Esophagus squamous epithelium (tissue), 5 donors: Measurements from ENCODE around the gene IL31. TPM values are rescaled to one million over a fixed set of nuclear protein-coding genes. Genes with fewer than 3 reads are reported as not detected.

ENCODE experiments used
- DNase-seq: peaks from one replicate; lab custom pipeline; 2025; lab: John Stamatoyannopoulos, UW
- H3K27ac ChIP-seq, 4 donors: fragments of 200-600 bp; sonication (generic); one replicate each; pipeline ENCODE4 v1.5.1; 2016 to 2019; ENCODE audit warnings: mild to moderate bottlenecking in 1 of 4
- H3K27me3 ChIP-seq, 4 donors: fragments of 200-600 bp; sonication (generic); 1 replicate in 3 of 4; 2 replicates in 1 of 4; pipeline versions ENCODE4 v1.5.1 to v1.6.0; 2017 to 2021; ENCODE audit warnings: antibody characterized with exemption in 1 of 4
- H3K36me3 ChIP-seq, 3 donors: fragments of 200-600 bp; sonication (generic); one replicate each; pipeline ENCODE4 v1.5.1; 2016 to 2019
- H3K4me1 ChIP-seq, 3 donors: fragments of 200-600 bp; sonication (generic); one replicate each; pipeline ENCODE4 v1.5.1; 2017 to 2019
- H3K4me3 ChIP-seq, 4 donors: fragments of 200-600 bp; sonication (generic); 1 replicate in 3 of 4; 2 replicates in 1 of 4; pipeline ENCODE4 v1.5.1; 2016 to 2019; ENCODE audit warnings: mild to moderate bottlenecking in 2 of 4, moderate library complexity in 1 of 4
- H3K9me3 ChIP-seq, 3 donors: fragments of 200-600 bp; sonication (generic); one replicate each; pipeline ENCODE4 v1.5.1; 2016 to 2019
- POLR2A ChIP-seq, 4 donors: fragments of 450-650 bp; IDR thresholded peaks; one replicate each; pipeline ENCODE4 v1.6.1; 2017; ENCODE audit warnings: antibody characterized with exemption in 4 of 4, mild to moderate bottlenecking in 4 of 4, moderate library complexity in 3 of 4
- WGBS, 2 donors: methylation state at CpG; one replicate each; pipeline ENCODE4 v1.1.5; 2018; 5-methylcytosine and 5-hydroxymethylcytosine counted together
- intact Hi-C: fragments of 100-400 bp; cut with DNase I; formaldehyde crosslinking; loops from one replicate; pipeline ENCODE4 v1.15.0; 2022
- total RNA-seq, 4 donors: library from RNA; depleted of rRNA; stranded (reverse); fragments of >200 nt; gene quantifications; one replicate each; pipeline ENCODE4 v1.1.0, GENCODE V29; 2016
- TF ChIP-seq, protein P1 (sequence below), 6 experiments: fragments of 450-650 bp in 4 of 6; fragments of 200-600 bp in 2 of 6; sonication (generic) in 2 of 6; IDR thresholded peaks; one replicate each; pipeline ENCODE4 v1.5.1; 2016 to 2019; ENCODE audit warnings: antibody characterized with exemption in 6 of 6, mild to moderate bottlenecking in 4 of 6, moderate library complexity in 4 of 6
- donor health status: DM: yes; HTN: yes; CAD: no.

Gene IL31
- total RNA-seq, 4 donors from 2014 or later, result not detected

DNA sequence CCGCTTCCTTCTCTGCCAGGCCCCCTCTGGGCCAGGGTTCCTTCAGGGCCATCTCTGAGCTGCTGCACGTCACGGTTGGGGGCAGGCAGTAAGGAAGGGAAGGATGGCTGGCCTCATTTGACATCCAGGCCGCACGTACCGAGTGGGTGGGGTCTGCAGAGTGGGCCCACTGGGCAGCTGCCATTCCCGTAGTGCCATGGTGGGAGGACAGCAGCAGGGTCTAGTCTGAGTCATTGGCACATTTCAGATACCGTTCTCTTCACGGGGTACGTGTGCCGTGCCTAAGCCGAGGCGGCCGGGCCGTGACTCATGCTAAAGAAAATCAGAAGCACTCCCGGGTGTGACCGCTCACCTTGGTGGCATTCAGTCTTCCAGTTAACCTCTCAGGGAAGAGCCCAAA lies 43.9 kb downstream of the IL31 start:
- no peaks in the 10 kb centered on the region for H3K9me3 ChIP-seq
- TF ChIP-seq, protein P1, sequence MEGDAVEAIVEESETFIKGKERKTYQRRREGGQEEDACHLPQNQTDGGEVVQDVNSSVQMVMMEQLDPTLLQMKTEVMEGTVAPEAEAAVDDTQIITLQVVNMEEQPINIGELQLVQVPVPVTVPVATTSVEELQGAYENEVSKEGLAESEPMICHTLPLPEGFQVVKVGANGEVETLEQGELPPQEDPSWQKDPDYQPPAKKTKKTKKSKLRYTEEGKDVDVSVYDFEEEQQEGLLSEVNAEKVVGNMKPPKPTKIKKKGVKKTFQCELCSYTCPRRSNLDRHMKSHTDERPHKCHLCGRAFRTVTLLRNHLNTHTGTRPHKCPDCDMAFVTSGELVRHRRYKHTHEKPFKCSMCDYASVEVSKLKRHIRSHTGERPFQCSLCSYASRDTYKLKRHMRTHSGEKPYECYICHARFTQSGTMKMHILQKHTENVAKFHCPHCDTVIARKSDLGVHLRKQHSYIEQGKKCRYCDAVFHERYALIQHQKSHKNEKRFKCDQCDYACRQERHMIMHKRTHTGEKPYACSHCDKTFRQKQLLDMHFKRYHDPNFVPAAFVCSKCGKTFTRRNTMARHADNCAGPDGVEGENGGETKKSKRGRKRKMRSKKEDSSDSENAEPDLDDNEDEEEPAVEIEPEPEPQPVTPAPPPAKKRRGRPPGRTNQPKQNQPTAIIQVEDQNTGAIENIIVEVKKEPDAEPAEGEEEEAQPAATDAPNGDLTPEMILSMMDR (IDR thresholded peaks at IDR 0.05), result no peak
- TF ChIP-seq POLR2A (IDR thresholded peaks at IDR 0.05), result no peak
- 47 to 51% methylated on average over 3 of the region's 17 CpGs for WGBS, 2 donors
- H3K27me3 ChIP-seq, result no peaks in the 10 kb centered on the region
- H3K36me3 ChIP-seq, result peaks cover 32 to 83% (median 52%) of the 10 kb centered on the region in 3 donors
- H3K4me1 ChIP-seq, result peaks cover 0 to 18% (median 8%) of the 10 kb centered on the region in 3 donors
- no peak overlapping the region for H3K27ac ChIP-seq
- intact Hi-C loops, result no loop called here
- DNase-seq, result no peak
- H3K4me3 ChIP-seq, result no peak overlapping the region

DNA sequence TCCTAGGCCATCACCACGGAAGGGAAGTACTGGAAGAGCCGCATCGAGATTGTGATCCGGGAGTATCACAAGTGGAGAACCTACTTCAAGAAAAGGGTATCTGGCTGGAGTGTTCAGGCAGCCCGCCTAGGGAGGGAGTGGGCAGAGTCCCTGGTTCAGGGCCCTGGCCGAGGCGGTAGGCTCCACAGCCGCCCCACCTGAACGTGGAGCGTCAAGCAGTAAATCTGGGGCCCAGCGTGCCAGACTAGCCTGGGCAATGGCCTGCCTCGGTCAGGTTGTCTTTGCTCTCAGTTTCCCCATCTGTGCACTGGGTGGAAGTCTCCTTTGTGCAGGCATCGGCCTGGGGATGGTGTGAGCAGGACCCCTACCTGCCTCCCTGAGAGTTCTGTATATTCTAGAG lies 44.9 kb downstream of the IL31 start:
- TF ChIP-seq, protein P1 (IDR thresholded peaks at IDR 0.05), result no peak
- TF ChIP-seq POLR2A (IDR thresholded peaks at IDR 0.05), result no peak
- Histone ChIP-seq H3K27ac (no peak overlapping the region), H3K36me3 (peaks cover 29 to 73% (median 50%) of the 10 kb centered on the region in 3 donors), H3K9me3 (no peaks in the 10 kb centered on the region), H3K4me3 (no peak overlapping the region), H3K4me1 (peaks cover 0 to 25% (median 8%) of the 10 kb centered on the region in 3 donors), H3K27me3 (no peaks in the 10 kb centered on the region)
- WGBS, 2 donors, result 89 to 95% methylated on average over 4 to 7 of the region's 13 CpGs
- no peak for DNase-seq
- intact Hi-C loops, result no loop called here

GRCh38 chr12:122128481-122128880 lies 45.5 kb downstream of the IL31 start:
- H3K27me3 ChIP-seq, result no peaks in the 10 kb centered on the region
- no peak overlapping the region for H3K27ac ChIP-seq
- no peaks in the 10 kb centered on the region for H3K9me3 ChIP-seq
- 81 to 82% methylated on average over 1 to 5 of the region's 5 CpGs for WGBS, 2 donors
- H3K4me1 ChIP-seq, result peaks cover 4 to 29% (median 11%) of the 10 kb centered on the region in 3 donors
- no peak overlapping the region for H3K4me3 ChIP-seq
- no peak for DNase-seq
- peaks cover 25 to 67% (median 45%) of the 10 kb centered on the region in 3 donors for H3K36me3 ChIP-seq
- TF ChIP-seq POLR2A (IDR thresholded peaks at IDR 0.05), result no peak
- TF ChIP-seq, protein P1 (IDR thresholded peaks at IDR 0.05), result no peak
- intact Hi-C loops, result no loop called here

DNA sequence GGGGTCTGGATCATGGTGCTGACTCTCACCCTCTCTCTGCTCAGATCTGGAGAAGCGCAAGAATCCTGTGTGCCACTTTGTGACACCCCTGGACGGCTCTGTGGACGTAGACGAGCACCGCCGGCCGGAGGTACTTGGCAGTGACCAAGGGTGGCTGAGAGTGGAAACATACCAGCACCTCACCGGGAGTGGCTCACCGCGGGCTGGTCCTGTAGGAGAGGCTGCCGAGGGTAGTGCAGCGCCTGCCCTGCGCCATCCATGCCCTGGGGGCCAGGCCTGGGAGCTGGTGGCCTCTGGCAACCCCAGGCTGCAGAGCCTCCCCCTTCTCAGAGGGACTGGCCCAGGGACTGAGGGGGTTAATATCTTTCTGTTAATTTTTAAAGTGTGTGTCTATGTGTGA lies 46.2 kb downstream of the IL31 start:
- intact Hi-C loops, result no loop called here
- no peak for DNase-seq
- H3K9me3 ChIP-seq, result no peaks in the 10 kb centered on the region
- no peak overlapping the region for H3K4me3 ChIP-seq
- no peaks in the 10 kb centered on the region for H3K27me3 ChIP-seq
- WGBS, 2 donors, result 60 to 98% methylated on average over 1 to 8 of the region's 13 CpGs
- no peak for TF ChIP-seq POLR2A (IDR thresholded peaks at IDR 0.05)
- TF ChIP-seq, protein P1 (IDR thresholded peaks at IDR 0.05), result no peak
- H3K36me3 ChIP-seq, result peaks cover 18 to 60% (median 45%) of the 10 kb centered on the region in 3 donors
- peaks cover 11 to 36% (median 17%) of the 10 kb centered on the region in 3 donors for H3K4me1 ChIP-seq
- no peak overlapping the region for H3K27ac ChIP-seq

DNA sequence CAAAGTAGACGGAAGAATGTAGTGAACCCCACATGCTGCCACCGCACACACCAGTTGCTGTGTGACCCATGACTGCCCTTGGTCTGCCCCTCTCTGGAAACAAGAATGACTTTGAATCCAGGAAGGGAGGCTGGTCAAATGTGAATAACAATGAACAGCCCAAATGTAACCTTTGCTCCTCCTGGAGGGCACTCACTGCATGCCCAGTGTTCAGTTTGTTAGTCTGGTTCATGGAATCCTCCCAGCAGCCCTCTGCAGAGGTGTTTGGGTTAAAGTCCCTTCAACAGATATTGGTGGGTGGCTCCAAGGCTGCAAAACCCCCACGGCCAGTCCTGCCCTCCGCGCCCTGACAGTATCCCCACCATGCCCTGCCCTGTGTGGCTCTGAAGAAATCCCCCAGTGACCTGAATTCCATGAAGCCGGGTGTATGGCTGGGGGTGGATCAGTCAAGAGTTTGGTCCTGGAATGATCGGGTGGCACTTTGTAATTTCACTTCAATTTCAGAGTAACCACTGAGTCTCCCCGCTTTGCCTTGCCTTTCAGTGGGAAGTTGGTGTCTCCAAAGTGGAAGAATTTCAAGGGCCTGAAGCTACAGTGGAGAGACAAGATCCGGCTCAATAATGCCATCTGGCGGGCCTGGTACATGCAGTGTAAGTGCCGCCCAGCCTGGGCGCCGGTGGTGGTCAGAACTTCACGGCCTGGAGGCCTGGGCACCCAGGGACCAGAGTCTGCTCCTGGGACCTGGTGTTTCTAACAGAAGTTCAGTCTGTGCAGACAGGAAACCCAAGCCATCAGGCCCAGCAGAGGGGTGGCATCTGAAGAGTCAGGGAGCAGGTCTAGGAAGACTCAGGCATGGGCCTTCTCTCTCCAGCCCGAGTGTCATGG lies 47.1 kb downstream of the IL31 start:
- no peaks in the 10 kb centered on the region for H3K27me3 ChIP-seq
- 81 to 83% methylated on average over 7 of the region's 15 CpGs for WGBS, 2 donors
- peaks cover 18 to 51% (median 40%) of the 10 kb centered on the region in 3 donors for H3K36me3 ChIP-seq
- H3K4me3 ChIP-seq, result no peak overlapping the region
- no peak for DNase-seq
- H3K4me1 ChIP-seq, result peaks cover 12 to 43% (median 18%) of the 10 kb centered on the region in 3 donors
- H3K9me3 ChIP-seq, result no peaks in the 10 kb centered on the region
- intact Hi-C loops, result no loop called here
- no peak overlapping the region for H3K27ac ChIP-seq
- TF ChIP-seq POLR2A (IDR thresholded peaks at IDR 0.05), result no peak
- TF ChIP-seq, protein P1 (IDR thresholded peaks at IDR 0.05), result no peak
